GM12872 (cell line): Measurements from ENCODE around the gene DAP.
A peak's percentile ranks its signal among the peaks of the same experiment; 100 is the strongest.

Source experiments
- TF ChIP-seq, protein P1 (sequence below): IDR thresholded peaks from 3 replicates; pipeline ENCODE4 v1.5.1; 2011; ENCODE audit warnings: low read depth, mild to moderate bottlenecking, low read length, moderate library complexity; ENCODE audit not compliant: insufficient read depth

DAP gene

GRCh38 chr5:10691826-10692785 lies 68.9 kb downstream of the DAP start:
- TF ChIP-seq, protein P1, sequence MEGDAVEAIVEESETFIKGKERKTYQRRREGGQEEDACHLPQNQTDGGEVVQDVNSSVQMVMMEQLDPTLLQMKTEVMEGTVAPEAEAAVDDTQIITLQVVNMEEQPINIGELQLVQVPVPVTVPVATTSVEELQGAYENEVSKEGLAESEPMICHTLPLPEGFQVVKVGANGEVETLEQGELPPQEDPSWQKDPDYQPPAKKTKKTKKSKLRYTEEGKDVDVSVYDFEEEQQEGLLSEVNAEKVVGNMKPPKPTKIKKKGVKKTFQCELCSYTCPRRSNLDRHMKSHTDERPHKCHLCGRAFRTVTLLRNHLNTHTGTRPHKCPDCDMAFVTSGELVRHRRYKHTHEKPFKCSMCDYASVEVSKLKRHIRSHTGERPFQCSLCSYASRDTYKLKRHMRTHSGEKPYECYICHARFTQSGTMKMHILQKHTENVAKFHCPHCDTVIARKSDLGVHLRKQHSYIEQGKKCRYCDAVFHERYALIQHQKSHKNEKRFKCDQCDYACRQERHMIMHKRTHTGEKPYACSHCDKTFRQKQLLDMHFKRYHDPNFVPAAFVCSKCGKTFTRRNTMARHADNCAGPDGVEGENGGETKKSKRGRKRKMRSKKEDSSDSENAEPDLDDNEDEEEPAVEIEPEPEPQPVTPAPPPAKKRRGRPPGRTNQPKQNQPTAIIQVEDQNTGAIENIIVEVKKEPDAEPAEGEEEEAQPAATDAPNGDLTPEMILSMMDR: no peak

DNA sequence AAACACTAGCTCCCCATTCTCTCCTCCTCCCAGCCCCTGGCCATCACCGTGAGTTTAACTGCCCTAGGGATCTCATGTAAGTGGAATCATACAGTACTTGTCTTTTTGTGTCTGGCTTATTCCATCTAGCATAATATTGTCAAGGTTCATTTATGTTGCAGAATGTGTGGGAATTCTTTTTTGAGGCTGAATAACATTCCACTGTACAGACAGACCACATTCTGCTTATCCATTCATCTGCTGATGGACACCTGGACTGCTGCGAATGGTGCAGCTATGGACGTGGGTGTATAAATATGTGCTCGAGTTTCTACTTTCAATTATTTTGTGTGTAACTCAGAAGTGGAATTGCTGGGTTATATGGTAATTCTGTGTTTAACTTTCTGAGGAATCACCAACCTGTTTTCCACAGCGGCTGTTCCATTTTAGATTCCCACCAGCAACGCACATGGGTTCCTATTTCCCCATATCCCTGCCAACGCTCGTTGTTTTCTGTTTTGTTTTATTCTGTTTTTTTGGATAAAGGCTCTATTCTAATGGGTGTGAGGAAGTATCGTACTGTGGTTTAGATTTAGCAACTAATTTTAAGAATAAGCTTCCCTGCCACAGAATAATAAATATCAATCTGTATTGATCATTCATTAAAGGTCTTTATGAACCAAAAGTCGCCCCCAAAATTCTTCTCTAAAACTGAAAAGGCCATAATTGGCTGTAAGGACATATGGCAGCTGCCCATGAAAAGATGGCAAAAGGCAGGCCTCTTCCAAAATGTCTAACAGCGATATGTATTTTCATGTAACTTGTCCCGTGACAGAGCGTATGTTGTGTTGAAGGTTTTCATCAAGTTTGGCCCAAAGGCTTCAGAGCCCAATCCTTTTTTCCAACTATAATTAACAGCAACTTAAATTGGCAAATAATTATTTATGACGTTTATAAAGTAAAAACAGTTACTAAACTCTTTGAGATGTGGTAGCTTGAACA lies 70.3 kb downstream of the DAP start:
- TF ChIP-seq, protein P1: no peak

DNA sequence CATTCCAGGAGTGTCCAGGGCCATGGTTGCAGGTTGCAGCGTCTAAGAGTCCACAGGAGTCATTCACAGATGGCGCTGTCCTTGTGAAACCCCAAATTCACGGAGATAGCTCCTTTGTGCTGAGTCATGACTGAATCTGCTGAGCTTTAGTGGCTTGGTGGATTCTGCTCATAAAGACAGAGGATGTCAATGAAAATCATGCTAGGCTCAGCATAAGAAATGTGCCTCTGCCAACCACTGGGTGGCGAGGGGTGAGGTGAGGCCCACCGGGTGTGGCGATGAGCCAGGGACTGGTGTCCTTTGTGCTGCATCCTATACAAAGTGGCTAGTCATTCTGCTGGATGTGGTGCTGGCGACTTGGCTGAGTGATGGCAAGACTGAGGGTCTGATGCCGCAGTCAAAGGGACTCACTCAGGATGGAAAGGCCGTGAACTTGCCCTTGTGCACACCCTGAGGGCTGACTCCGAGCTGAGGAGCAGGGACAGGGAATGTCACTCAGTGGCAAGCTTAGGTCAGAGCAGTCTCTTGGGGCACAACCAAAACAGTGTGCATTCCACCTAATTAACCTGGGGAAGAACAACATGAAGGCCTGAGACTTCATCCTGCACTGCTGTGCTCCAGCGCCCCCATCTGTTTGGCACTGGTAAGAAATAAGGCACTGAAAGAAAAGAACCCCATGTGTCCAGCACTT lies 71.5 kb downstream of the DAP start:
- TF ChIP-seq, protein P1: peak; percentile 59

- TF ChIP-seq, protein P1: no peak
These were observed 72.3 kb downstream of the DAP start for GRCh38 chr5:10688651-10689171.

DNA sequence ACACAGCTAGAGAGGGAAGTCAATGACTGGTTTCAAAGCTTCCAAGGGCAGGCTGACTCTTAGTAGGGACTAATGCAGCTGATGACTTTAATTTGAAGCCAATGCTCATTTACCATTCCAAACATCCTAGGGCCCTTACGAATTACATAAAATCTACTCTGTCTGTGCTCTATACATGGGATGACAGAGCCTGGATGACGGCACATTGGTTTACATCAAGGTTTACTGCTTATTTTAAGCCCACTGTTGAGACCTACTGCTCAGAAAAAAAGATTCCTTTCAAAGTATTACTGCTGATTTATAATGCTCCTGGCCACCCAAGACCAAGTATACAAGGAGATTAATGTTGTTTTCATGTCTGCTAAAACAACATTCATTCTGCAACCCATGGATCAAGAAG lies 74.1 kb downstream of the DAP start:
- TF ChIP-seq, protein P1: no peak

GRCh38 chr5:10685115-10685521 lies 75.9 kb downstream of the DAP start:
- TF ChIP-seq, protein P1: no peak
